ENCODE measurements around the gene DHH.

DHH gene

DNA sequence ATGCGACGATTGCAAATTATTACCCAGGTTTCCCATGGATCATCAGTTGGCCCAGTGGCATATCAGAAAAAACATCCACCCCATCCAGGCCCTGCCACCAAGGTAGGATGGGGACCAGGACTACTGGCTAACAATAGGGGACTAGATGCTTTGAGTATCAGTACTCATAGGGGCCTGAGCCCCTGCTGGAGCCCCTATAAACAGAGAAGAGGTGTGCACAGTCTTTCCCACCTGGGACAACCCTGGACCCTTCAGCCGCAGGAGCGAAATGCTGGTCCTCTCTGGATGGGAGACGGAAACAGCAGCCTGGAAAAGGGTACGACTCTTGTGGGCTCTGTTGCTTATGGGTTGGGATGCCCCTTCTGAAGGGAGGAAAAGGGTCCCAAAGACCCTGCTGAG lies 5.7 kb downstream of the DHH start:
- TF ChIP-seq CTCF (IDR thresholded peaks at IDR 0.05; ENCODE audit: insufficient read depth, low read depth, low read length, missing control alignments) = no peak
- no peak for DNase-seq (ENCODE audit: low read depth)
- no peak overlapping the region for H3K4me3 ChIP-seq (ENCODE audit: low read depth, low read length)

GRCh38 chr12:49088150-49088931 lies 6.3 kb downstream of the DHH start:
- peak; percentile 96 for TF ChIP-seq CTCF (IDR thresholded peaks at IDR 0.05; ENCODE audit: insufficient read depth, low read depth, low read length, missing control alignments)
- H3K4me3 ChIP-seq (ENCODE audit: low read depth, low read length) = no peak overlapping the region
- peak; percentile 85 for DNase-seq (ENCODE audit: low read depth)

- H3K4me3 ChIP-seq (ENCODE audit: low read depth, low read length) = no peak overlapping the region
- TF ChIP-seq CTCF (IDR thresholded peaks at IDR 0.05; ENCODE audit: insufficient read depth, low read depth, low read length, missing control alignments) = no peak
- no peak for DNase-seq (ENCODE audit: low read depth)
Observed at GRCh38 chr12:49086116-49086515, 8.5 kb downstream of the DHH start.

- TF ChIP-seq CTCF (IDR thresholded peaks at IDR 0.05; ENCODE audit: insufficient read depth, low read depth, low read length, missing control alignments) = no peak
- DNase-seq (ENCODE audit: low read depth) = no peak
- H3K4me3 ChIP-seq (ENCODE audit: low read depth, low read length) = no peak overlapping the region
Observed at GRCh38 chr12:49084438-49084837, 10.2 kb downstream of the DHH start.

DNA sequence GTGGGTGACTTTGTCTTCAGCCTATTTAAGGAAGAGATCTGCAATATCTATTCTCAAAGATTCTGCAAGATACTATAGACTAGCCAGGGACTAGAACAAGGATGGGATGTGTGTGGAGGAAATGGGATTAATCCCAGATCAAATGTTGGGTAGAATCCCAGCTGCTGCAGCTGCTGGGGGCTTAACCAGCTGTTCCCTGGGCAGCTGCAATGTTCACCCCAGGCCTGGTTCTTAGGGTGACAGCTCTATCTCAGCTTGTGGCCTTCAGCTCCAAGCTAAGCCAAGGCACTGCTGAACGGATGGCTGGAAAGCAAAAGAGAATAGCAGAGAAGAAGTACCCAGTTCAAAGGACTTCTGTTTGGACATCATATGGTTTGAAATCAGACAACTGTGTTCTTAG lies 14.8 kb downstream of the DHH start:
- no peak for TF ChIP-seq CTCF (IDR thresholded peaks at IDR 0.05; ENCODE audit: insufficient read depth, low read depth, low read length, missing control alignments)
- no peak for DNase-seq (ENCODE audit: low read depth)
- H3K4me3 ChIP-seq (ENCODE audit: low read depth, low read length) = no peak overlapping the region

DNA sequence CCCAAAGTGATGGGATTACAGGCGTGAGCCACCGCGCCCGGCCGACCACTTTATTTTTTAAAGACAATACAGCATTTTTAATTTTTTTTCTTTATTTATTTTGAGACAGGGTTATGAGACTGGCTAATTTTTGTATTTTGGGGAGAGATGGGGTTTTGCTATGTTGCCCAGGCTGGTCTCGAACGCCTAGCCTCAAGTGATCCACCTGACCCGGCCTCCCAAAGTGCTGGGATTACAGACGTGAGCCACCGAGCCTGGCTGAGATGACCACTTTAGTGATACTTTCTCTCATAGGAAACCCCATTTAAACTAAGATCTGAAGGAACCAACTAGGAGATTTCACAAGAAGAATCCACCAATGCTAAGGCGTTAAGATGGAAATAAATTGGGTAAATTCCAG lies 23.6 kb downstream of the DHH start:
- no peak for TF ChIP-seq CTCF (IDR thresholded peaks at IDR 0.05; ENCODE audit: insufficient read depth, low read depth, low read length, missing control alignments)
- no peak overlapping the region for H3K4me3 ChIP-seq (ENCODE audit: low read depth, low read length)
- no peak for DNase-seq (ENCODE audit: low read depth)
